GM20431 (cell line): ENCODE measurements around the gene GRID1.

Experiments
- in situ Hi-C: fragments of 300-500 bp; cut with MseI, MboI; formaldehyde crosslinking; loops from one replicate; pipeline ENCODE4 v1.15.0; 2020; ENCODE audit warnings: low sequenced_read_pairs; ENCODE audit not compliant: unreplicated experiment

GRID1 gene

DNA sequence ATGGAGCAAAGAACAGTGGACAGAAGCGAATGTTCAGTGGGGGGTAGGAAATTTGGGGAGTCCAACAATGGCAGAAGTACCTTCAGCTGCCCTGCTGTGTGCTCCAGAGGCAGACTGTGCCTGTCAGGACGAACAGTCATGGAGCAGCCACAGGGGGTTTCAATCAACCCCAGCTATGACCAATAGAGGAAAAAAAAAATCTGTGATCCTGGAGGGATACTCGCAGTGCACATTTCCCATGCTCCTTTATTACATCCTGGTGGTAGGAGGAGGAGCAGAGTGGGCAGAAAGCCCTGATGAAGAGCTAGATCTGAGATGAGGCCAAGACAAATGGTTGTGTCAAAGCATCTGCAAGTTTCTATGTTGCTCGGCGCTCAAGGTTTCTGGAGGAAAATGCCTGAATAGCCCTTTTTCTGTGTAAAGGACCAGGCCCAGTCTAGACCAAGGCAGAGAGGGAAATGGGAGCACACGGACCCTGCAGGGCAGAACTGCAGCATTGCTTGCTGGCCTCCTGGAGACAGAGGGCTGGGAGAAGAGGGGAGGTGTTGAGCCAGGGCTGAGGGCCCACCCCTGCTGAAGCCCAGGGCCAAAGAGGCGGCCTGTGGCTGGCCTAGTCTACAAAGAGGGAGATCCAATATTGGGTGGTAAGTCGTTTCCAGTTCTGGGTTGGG is 201.5 kb downstream of the GRID1 start:
- in situ Hi-C loops: no loop called here

DNA sequence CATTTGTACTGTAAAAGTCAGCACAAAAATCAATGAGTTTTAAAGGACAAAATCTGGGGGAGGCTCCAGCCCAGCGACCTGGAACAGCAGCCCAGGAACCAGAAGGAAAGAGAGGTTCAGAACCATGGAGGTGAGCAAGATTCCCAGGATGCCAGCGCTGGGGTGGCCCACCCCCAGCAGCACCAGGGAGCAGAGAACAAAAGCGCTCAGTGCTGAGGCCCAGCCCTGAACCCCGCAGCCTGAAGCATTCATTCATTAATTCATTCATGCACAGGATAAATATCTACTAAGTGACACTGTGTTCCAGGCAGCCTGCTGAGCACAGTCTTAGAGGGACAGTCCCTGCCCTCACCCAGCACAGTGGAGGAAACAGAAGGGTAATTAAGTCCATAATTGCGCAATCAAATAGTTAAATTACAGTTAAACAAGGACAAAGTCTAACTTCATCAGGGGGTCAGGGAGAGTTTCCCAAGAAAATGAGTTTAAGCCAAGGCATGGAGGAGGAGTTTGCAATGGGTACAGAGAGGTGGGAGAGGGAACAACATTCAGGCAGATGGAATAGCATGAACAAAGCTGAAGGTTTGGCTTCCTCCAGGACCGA is 202.3 kb downstream of the GRID1 start:
- in situ Hi-C loops: no loop called here

GRCh38 chr10:86163522-86164173 is 202.9 kb downstream of the GRID1 start:
- in situ Hi-C loops: no loop called here

DNA sequence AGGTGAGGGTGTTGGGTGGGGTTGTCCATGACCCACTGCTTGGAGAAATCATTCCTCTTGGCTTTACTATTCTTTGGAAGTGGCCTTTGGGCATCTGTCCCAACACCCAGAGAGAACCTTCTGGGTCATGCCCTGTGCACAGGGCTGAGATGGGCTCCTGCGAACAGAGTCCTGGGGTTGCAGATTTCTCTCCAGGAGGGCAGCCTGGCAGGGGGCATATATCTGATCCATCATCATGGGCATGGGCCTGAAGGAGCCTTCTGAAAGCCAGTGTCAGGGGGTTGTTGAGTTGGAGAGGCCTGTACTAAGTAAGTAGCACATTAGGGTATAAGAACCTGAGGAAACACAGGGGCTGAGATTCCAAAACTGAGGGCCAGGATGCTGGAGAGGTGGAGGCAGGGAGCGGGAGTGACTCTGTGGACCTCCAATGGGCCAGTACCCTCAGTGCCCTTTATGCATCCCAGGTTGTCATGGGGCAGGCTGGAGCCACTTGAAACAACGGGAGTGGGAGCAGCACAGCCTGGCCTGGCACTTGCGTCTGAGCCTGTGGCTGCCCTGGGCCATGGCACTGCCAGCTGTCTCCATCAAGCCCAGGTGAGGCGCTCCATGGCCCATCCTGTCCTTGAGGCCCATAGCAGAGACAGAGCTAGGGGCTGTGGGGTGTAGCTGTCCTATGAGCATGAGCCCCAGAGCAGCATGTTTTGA is 203.7 kb downstream of the GRID1 start:
- in situ Hi-C loops: no loop called here

- in situ Hi-C loops: no loop called here
Observed at GRCh38 chr10:86162036-86162435, 204.6 kb downstream of the GRID1 start.

- in situ Hi-C loops: no loop called here
Observed at GRCh38 chr10:86160890-86161585, 205.6 kb downstream of the GRID1 start.

- in situ Hi-C loops: no loop called here
Observed at GRCh38 chr10:86159797-86160196, 206.8 kb downstream of the GRID1 start.

GRCh38 chr10:86155054-86155921 is 211.3 kb downstream of the GRID1 start:
- in situ Hi-C loops: no loop called here

GRCh38 chr10:86153751-86154150 is 212.8 kb downstream of the GRID1 start:
- in situ Hi-C loops: no loop called here

GRCh38 chr10:86152911-86153310 is 213.7 kb downstream of the GRID1 start:
- in situ Hi-C loops: no loop called here

DNA sequence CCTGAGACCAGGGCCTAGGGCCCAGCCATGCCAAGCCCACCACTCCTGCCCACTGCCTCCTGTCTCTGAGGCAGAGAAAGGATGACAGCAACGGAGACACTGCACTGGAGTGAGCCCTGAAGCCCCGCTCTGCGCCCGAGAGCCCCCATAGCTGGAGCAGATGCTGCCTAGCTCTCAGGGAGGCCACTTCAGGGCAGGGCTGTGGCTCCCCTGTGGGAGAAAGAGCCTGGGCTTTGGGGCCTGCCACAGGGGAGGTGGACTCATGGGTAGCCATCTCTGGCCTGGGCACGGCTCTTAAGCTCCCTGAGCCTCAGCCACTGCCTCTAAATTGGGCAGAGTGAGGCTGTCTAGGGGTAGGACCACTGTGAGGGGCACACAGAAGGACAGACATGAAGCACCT is 214.2 kb downstream of the GRID1 start:
- in situ Hi-C loops: no loop called here

GRCh38 chr10:86151613-86152012 is 215.0 kb downstream of the GRID1 start:
- in situ Hi-C loops: no loop called here

GRCh38 chr10:86149257-86149656 is 217.3 kb downstream of the GRID1 start:
- in situ Hi-C loops: no loop called here

DNA sequence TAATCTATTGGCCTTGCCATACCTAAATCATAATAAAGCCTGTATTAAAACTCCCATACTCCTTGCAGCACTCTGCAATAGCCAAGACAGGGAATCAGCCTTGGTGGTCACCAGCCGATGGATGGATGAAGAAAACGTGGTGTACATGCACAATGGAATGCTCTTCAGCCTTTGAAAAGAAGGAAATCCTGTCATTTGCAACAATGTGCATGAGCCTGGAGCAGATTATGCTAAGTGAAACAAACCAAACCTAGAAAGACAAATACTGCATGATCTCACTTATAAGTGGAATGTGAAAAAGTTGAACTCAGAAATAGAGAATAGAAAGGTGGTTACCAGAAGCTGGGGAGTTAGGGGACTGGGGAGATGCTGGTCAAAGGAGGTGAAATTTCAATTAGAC is 218.5 kb downstream of the GRID1 start:
- in situ Hi-C loops: no loop called here

- in situ Hi-C loops: no loop called here
Observed at GRCh38 chr10:86144301-86144700, 222.3 kb downstream of the GRID1 start.

DNA sequence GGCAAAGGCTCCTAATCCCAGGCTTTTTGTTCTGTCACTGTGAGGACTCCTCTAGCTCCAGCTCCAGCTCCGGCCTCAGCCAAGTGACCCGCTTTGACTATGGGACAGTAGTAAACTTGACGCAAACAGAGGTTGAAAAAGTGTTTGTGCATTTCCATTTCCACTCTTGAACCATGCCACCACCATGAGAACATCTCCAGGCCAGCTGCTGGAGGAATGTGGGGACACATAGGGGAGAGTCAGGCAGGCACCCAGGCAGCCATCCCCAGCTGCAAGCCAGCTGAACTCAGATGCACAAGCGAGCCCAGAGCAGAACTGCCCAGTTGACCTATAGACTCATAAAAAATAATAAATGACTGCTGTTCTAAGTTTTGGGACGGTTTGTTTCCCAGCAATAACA is 224.7 kb downstream of the GRID1 start:
- in situ Hi-C loops: no loop called here

DNA sequence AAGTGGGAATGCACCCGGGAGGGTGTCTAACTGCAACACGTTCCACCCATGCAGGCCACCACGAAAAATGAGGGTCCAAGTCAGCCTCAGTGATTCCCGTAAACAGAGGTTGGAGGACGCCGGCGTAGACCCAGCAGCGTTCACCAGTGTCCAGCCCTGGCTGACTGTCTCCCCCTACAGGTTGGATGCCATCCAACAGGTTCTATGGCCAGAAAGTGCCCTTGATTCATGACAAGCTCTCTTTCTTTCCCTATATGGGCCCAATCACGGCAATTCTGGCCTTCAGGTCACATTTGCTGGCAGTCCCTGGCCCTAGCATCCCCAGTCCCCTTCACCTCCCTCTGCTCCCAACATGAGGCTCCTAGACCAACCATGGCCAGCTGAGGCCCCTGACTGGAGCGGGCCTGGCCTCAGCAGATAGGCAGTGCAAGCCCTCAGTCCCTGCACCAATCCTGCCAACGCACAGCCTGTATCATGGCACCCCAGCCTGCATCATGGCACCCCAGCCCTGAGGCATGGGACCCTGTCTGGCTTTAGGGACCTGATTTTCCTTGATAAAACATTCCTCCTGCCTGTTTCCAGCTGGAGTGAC is 227.4 kb downstream of the GRID1 start:
- in situ Hi-C loops: no loop called here

DNA sequence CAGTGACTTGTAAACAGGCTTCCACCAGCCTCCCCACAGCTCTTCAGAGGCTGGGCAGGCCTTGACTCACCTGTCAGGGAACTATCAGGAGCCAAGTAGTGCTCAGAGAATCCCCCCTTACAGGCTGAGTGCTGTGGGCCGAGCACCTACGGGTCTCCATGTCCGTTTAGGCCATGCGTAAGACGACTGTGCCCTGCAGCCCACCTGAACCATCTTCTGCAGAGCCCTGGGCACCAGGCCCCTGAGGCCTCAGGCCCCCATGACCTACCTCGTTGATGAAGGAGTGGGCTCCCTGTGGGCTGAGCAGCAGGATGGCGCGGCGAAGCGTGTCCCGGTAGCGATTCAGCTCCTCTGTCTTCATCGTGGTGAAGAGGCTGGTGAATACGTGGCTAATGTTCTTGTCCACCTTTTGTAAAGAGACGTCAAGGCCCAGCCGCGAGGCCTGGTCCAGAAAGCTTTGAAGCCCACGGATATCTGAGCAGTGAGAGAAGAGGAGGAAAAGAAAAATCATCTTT is 228.0 kb downstream of the GRID1 start:
- in situ Hi-C loops: no loop called here

DNA sequence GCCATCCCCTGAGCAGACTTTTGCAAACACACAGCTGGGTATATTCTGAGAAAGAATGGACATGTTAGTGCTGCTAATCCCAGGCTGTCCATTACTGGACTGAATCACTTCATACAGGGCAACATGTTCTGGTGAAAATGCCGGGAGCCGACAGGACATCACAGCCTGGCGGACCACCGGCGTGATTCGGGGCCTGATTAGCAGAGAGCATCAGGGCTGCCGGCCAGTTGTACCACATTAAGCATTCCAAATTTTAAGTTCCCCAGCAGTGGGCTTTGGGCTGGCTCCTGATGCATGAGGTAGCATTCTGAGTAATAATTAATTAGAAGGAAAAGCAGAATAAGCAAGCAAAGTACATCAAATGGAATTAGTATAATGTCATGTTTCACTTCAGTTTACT is 229.0 kb downstream of the GRID1 start:
- in situ Hi-C loops: no loop called here
